ENCODE results near the gene KBTBD6.
"Not testable (repeated sequence)": the region's sequence is repeated elsewhere in the genome, so short reads cannot be mapped to it uniquely, and the experiment has no call there.

The KBTBD6 gene, protein sequence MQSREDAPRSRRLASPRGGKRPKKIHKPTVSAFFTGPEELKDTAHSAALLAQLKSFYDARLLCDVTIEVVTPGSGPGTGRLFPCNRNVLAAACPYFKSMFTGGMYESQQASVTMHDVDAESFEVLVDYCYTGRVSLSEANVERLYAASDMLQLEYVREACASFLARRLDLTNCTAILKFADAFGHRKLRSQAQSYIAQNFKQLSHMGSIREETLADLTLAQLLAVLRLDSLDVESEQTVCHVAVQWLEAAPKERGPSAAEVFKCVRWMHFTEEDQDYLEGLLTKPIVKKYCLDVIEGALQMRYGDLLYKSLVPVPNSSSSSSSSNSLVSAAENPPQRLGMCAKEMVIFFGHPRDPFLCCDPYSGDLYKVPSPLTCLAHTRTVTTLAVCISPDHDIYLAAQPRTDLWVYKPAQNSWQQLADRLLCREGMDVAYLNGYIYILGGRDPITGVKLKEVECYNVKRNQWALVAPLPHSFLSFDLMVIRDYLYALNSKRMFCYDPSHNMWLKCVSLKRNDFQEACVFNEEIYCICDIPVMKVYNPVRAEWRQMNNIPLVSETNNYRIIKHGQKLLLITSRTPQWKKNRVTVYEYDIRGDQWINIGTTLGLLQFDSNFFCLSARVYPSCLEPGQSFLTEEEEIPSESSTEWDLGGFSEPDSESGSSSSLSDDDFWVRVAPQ

DNA sequence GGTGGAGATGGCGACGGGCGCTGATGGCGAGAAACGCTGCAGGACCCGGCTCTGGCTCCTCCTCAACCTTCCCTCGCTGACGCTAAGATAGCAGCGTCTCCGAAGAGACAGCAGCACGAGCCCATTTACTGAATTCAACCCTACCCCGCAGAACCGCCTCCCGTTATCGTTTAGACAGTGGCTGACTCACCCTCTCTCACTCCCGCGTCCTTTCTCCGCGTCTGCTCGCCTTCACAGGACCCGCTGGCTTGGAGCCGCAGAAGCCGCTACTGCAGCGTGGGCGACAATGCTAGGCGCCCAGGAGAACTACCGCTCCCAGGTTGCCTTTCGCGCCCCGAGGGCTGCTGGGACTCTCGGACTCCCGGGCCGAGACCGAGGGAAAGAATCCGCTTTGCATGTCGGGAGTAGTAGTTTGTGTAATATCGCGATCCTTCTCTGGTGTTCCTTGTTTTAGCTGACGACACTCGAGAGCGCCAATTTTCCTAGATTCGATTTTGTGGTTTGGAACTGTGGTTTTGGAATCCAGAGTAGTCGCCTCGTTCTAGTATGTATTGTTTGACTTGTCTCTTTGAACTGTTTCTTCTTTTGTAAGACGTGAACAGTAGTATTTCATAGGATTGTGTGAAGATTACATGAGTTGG is at the start of gene KBTBD6:
Gene KBTBD6, minus strand, starts transcription at position 291 of the 641 bp plus-strand sequence. CDS start 291 bp downstream, outside the sequence.
- DNase-seq (ENCODE audit: low read depth): peak; percentile 86

DNA sequence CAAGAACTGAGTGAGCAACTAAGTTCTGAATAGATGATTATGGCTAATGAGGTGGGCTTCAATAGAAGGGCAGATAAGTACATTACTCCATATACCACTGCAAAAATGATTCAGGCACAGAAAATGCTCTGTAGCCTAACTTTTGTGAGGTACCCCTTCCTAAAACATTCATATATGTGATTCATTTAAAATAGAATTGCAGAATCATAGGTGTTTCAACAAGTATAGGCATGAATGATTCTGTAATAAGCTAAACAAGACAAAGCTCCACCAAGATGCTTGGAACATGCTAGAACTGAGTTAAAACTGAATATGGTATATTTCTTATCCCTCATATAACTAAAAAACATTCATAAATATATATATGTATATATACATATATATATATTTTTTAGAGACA is 49.6 kb upstream of the KBTBD6 start:
- DNase-seq (ENCODE audit: low read depth): no peak

DNA sequence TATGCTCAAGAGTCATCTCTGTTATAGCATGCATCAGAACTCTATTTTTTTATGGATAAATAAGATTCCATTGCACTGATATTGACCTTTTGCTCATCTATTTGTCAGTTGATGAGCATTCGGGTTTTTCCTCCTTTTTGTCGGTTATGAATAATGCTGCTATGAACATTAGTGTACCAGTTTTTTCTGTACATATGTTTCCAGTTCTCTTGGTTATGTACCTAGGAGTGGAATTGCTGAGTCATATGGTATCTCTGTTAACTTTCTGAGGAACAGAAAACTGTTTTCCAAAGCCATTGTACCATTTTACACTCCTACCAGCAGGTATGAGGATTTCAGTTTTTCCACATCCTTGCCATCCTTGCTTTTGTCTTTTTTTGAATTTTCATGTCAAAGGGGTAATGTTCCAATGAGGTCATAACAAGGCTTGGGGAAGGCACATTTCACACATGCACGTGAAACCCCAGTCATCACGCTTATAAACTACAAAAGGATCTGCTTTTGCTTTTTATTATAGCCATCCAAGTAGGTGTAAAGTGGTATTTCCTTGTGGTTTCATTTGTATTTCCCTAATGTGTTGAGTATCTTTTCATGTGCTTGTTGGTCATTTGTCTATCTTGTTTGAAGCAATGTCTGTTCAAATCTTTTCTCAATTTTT is 47.1 kb upstream of the KBTBD6 start:
- no peak for DNase-seq (ENCODE audit: low read depth)

DNA sequence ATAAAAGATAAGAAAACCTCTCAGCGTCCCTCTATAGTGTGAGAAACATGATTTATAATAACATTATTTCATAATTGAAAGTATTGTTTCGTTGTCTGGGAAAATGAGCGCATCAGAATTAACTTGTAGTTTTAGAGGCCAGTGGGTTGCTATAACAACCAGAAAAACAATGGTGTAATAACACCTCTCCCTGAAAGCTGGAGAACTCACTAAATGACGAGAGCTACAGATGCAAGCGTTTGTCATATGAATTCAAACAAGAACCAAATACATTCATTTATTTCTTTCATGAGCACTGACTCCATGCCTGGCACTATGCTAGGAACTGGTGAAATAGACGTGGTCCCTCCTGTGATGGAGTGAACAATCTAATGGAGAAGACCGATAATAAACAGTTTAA is 45.4 kb upstream of the KBTBD6 start:
- no peak for DNase-seq (ENCODE audit: low read depth)

DNA sequence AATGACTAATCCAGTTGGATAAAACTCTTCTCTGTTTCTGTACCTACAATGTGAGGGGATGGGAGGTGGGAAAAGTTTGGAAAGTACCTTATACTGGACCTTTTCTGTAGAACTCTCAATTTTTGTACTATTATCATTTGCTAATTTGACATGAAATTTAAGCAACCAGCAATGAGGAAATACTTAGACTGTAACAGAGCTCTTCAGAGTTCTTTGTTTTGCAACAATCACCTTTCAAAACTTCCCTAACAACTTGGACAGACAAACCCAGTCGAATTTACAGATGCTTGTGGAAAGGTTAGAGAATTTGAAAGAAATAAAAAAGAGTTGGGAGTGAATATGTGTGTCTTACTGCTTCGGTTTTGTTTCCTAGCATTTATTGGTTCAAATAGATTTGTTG is 45.0 kb upstream of the KBTBD6 start:
- no peak for DNase-seq (ENCODE audit: low read depth)

DNA sequence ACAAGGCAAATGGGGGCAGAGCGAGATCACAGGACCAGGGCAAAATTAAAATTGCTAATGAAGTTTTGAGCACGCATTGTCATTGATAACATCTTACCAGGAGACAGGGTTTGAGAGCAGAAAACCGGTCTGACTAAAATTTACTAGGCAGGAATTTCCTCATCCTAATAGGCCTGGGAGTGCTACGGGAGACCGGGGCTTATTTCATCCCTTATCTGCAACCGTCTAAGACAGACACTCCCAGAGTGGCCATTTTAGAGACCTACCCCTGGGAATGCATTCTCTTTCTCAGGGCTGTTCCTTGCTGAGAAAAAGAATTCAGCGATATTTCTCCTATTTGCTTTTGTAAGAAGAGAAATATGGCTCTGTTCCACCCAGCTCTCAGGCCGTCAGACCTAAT is 43.0 kb upstream of the KBTBD6 start:
- DNase-seq (ENCODE audit: low read depth): not testable (repeated sequence)

DNA sequence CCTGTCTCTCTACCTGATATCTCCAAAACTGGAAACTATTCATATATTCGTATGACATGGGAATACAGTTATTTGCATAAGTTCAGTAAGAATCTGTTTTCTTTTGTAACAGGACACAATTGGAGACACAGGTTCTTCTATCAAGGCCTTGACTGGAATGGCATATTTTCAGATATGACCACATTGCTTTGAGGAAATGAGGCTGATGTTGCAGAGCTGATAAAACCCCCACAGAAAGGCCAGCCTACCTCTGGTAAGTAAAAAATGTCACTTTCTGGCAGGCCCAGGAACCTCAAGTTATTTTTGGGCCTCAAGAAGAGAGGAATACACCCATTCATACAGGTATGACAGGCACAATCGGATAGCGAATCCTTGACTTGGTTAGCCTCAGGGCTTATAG is 29.5 kb upstream of the KBTBD6 start:
- no peak for DNase-seq (ENCODE audit: low read depth)

DNA sequence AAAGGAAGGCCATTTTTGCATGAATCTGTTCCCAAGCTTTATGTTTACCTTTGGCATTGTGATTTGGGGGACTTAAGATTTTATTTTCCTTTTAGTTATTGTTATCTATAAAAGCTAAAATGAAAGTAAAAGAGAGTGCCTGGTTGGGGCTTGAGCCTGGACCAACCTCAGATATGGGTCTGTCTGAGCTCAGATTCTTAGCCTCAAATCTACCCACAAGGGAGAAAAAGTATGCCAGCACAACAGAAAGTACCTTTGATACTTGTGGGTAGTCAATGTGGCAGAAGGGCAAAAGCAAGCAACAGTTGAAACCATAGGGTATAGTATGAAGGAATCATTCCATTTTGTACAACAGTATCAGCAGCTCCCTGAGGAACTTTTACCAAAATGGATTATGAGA is 26.6 kb upstream of the KBTBD6 start:
- DNase-seq (ENCODE audit: low read depth): no peak

DNA sequence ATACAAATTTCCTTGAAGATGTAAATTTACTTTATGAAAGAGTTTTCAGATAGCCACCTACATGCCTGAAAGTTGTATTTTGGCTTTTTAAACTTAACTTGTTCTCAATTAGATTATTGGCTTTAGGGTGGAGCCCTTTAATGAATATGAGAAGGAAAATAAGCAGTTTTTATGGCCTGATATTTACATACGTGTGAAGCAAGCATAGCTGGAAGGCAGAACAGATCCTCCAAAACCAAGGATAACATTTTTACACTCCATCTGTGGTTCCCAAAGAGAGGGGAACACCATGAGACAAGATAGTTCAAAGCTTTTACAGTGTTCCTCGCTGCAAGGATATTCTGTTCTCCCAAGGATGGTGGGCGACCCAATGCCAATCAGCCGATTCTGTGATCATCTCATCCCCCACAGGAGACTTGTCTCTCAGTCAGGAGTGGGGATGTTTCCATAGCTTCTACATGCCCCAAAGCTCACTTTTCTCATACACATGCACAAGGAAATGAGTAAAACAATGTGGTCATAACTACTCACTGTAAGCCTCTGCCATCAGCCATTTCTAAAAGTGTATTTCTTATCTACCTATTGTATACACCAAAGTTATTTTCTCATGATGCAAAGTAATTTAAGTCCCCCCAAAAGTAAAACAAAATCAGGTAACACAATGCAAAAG is 24.6 kb upstream of the KBTBD6 start:
- no peak for DNase-seq (ENCODE audit: low read depth)

DNA sequence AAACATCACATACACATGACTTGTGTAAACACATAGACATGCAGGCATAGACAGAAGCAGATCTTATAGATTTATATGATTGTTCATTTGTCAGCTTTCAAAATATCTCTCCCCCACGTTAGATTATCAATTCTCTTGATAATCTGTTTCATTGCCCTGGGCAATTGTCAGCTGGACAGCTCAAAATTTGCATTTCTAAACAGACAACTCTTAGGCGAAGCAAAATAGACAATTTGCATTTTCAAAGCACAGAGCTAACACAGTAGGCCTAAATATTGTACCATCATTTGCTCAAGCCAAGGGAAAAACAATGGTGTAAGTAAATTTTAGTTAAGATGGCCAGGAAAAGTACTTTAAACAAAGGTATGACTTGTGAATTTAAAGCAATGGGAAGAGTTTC is 24.0 kb upstream of the KBTBD6 start:
- DNase-seq (ENCODE audit: low read depth): no peak

DNA sequence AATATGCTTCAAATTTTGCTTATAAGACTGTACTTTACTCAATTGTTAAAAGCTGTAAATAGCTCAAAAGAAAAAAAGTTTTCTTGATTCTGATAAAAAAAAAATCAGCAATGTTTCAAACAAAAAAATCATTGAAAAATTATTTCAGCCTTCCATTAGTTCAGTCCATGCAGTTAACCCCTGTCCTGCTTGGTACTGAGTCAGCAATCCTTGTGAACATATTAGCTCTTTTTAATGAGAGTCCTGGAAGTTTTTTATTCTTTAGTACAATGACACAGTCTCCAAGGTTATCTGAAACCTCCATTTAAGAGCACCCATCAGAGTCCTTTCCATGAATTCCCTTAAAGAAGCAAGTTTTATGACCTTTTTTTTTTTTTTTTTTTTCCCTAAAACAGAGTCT is 21.4 kb upstream of the KBTBD6 start:
- no peak for DNase-seq (ENCODE audit: low read depth)

DNA sequence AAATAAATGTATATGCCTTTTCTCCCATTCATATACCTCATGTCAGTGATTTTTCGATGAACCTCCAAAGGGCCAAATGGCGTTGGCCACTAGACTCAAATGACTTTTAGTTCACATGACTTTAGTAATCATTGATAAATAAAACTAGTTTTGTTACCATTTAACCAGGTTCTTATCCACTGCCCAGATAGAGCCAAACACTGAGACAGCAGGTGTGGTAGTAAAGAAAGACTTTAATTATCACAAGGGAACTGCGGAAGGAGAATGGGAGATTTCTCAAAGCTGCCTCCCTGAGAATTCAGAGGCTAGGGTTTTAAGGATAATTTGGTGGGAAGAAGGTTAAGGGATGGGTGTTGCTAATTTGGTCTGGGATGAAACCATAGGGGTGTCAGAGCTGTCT is 19.4 kb upstream of the KBTBD6 start:
- DNase-seq (ENCODE audit: low read depth): no peak

DNA sequence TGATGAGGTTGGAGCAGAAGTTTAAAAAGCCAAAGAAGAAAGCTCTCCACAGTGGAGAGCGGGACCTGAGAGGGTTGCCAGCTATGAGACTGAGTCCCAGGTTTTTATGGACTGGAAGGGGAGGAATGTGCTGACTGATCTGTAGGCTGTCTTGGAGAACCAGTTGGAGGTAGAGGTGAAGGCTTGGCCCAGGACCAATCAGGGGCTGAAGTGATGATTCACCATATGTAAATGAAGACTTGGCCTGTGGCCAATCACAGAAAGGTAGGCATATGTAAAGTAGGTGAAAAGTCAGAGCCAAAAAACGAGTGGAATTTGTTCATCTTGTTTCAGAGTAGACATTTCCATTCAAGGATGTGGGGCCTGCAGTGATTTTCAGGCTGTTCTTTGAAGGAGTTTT is 17.5 kb upstream of the KBTBD6 start:
- DNase-seq (ENCODE audit: low read depth): no peak

DNA sequence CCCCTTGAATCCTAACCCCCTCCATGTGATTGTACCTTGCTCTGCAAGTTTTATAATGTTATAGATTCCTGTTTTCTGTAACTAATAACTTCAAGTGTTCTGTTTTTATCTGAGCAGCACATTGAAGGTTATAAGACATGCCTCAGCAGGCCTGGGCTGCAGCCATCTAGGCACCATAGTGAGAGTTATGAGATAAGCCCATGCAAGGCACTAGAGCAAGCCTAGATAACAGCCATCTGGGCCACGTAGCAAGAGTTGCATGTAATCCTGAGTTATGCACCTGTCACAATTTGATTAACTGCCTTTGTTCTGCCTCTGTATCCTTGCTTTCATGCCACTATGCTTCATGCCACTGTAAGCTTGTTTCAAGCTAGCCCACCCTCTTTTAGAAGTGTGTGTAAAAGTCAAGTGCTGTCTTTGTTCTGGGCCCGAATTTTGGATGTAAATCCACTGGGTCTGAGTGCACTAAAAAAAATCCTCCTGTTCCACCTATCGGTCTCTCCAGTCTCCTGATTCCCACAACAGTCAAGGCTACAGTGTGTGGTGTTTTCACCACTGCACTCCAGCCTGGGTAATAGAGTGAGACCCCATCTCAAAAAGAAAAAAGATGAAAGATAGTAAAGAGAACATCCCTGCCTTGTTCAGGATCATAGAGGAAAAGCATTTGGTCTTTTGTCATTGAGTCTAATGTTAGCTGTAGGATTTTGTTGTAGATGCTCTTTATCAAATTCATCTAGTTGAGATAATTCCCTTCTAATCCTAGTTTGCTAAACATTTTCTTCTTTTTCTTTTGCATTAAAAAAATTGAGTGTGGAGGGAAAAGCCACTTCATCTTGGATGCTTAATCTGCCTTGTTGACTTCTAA is 16.0 kb upstream of the KBTBD6 start:
- no peak for DNase-seq (ENCODE audit: low read depth)

DNA sequence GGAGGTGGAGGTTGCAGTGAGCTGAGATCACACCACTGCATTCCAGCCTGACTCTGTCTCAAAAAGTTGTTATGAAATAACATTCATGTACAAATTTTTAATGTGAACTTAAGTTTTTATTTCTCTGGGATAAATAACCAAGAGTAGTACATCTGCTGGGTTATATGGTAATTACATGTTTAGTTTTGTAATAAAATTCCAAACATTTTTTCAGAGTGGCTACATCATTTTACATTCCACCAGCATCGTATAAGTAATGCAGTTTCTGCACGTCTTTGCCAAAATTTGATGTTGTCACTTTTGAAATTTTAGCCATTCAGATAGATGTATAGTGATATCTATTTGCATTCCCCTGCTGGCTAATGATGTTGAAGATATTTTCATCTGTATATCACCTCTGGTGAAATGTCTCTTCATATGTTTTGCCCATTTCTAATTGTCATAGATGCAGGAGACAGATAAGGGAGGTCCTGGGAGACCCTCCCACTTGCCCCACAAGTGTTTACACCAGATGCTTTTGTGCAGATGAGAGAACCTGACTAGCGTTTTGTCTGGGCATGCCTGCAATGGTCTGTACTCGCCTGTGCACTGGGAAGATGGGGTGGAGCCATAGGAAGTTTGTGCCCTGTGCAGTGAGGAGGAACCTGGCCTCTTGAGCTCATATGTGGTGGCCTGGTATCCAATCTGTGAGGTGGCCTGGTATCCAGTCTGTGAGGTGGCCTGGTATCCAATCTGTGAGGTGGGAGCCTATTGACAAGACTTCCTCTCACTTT is 12.7 kb upstream of the KBTBD6 start:
- DNase-seq (ENCODE audit: low read depth): no peak

DNA sequence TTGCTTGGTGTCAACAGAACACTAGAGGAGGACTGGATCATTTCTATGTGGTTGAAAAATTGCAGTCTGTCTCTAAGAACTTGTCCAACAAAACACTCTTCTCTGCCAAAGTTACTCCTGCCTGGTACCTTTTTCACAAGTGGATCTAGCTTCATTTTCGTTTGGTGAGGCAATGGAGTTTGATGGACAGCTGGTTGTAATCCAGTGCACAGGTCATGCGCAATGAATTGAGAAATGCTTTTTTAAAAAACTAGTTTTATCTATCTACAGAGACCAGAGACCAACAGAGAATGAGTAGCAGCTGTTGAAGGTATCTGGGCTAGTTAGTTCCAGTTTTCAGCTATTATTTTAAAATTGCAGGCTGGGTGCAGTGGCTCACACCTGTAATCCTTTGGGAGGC is 12.0 kb upstream of the KBTBD6 start:
- no peak for DNase-seq (ENCODE audit: low read depth)

DNA sequence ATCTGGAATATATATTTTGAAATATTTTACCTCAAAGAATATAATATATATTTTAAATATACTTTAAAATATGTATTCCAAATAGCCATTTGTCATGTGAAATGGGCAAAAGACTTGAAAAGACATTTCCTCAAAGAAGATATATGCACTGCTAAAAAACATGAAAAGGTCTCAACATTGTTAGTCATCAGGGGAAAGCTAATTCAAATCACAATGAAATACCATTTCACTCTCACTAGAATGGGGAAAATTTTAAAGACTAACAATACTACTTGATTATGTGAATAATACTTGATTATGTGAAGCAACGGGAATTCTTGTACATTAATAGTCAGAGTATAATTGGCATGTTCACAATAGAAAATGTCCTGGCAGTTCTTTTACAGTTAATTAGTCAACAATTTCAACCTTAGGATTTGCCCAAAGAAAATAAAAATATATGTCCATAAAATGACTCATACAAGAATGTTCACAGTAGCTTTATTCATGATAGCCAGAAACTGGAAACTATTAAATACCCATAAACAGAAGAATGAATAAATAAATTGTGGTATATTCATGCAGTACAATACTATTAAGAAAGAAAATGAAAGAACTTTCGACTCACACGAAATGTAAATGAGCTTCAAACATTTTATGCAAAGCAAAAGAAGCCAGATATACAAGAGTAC is 6.8 kb upstream of the KBTBD6 start:
- DNase-seq (ENCODE audit: low read depth): no peak

DNA sequence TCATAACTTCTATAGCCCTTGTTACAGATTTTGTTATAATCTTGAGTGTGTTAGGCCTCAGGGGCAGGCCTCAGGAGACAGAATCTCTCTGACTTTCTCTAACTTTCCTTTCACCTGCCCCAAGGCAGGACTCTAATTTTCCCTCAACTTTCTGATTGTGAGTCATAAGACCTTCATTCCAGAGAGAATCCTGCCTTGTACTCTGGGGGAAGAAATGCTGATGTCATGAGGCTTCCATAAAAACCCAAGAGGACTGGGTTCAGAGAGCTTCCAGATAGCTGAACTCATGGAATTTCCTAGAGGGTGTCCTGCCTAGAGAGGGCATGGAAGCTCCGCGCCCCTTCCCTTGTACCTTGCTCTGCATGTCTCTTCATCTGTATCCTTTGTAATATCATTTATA is 5.3 kb upstream of the KBTBD6 start:
- no peak for DNase-seq (ENCODE audit: low read depth)

DNA sequence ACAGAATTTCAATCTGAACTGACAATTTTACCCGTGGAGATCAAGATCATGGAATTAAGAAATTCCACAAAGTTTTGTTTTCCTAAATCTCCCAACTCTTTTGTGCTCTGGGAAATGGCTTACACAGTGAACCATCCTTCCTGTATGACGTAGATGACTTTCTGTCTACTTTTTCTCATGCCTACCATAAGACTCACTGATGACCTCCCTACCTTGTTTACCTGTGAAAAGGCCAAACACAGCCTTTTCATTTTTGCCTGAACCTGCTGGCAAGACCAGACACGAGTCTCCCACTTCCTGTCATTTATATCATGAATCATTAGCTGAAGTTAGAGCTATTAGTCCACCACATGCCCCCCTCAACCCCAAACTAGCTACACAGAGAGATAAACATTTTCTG is 4.6 kb upstream of the KBTBD6 start:
- DNase-seq (ENCODE audit: low read depth): no peak
